H1 (cell line): ENCODE data around the gene EXOSC6. TPM values are rescaled to one million over a fixed set of nuclear protein-coding genes. Genes with fewer than 3 reads are reported as not detected.
"Not testable (repeated sequence)": the region's sequence is repeated elsewhere in the genome, so short reads cannot be mapped to it uniquely, and the experiment has no call there.

Experiments
- CTCF ChIA-PET: fragments of 300-600 bp; sonication (Branson Sonifier 250); formaldehyde crosslinking; loops from one replicate; lab custom pipeline; 2021; ENCODE audit not compliant: partially characterized antibody; lab: Charles Lee
- POLR2A ChIA-PET: fragments of 300-600 bp; sonication (Branson Sonifier 250); formaldehyde crosslinking; loops from one replicate; lab custom pipeline; 2021; ENCODE audit warnings: inconsistent platforms; ENCODE audit not compliant: partially characterized antibody; lab: Charles Lee
- DNase-seq, 2 experiments: peaks; one replicate each; pipeline versions ENCODE4 v3.0.0 to v3.0.0-alpha.2; 2010 to 2022; ENCODE audit warnings: low spot score in 2 of 2, low read depth in 1 of 2, mixed read lengths in 1 of 2
- FAIRE-seq: peaks from 2 replicates; lab custom pipeline; 2011; peaks lifted over from hg19 to GRCh38; lab: Jason Lieb, UNC
- H2AFZ ChIP-seq: 2 replicates; pipeline ENCODE4 v1.8.1; 2012; ENCODE audit warnings: low read length, inconsistent platforms
- H2AK5ac ChIP-seq: 2 replicates; pipeline ENCODE4 v1.6.1; 2013; ENCODE audit warnings: low read depth, low read length
- H2BK120ac ChIP-seq: replicated peaks from 2 replicates; pipeline ENCODE3; 2013; ENCODE audit warnings: low read depth, low read length, inconsistent platforms
- H2BK12ac ChIP-seq: 2 replicates; pipeline ENCODE4 v1.6.1; 2013; ENCODE audit warnings: low read depth, low read length
- H2BK15ac ChIP-seq: 2 replicates; pipeline ENCODE4 v1.6.1; 2013; ENCODE audit warnings: low read length
- H2BK20ac ChIP-seq: 2 replicates; pipeline ENCODE4 v1.6.1; 2013; ENCODE audit warnings: low read length
- H2BK5ac ChIP-seq: 2 replicates; pipeline ENCODE4 v1.6.1; 2013; ENCODE audit warnings: low read depth, low read length
- H3K14ac ChIP-seq: 2 replicates; pipeline ENCODE4 v1.6.1; 2013; ENCODE audit warnings: inconsistent platforms; ENCODE audit not compliant: insufficient read length
- H3K18ac ChIP-seq: 2 replicates; pipeline ENCODE4 v1.6.1; 2013; ENCODE audit warnings: low read length; ENCODE audit errors: extremely low read depth
- H3K23ac ChIP-seq: 2 replicates; pipeline ENCODE4 v1.6.1; 2013; ENCODE audit warnings: inconsistent platforms; ENCODE audit not compliant: insufficient read length
- H3K23me2 ChIP-seq: 2 replicates; pipeline ENCODE4 v1.6.1; 2013; ENCODE audit warnings: low read depth, low read length
- H3K27ac ChIP-seq: 2 replicates; pipeline ENCODE4 v1.6.1; 2011; ENCODE audit warnings: low read depth, low read length, inconsistent platforms
- H3K27me3 ChIP-seq, 4 experiments: replicated peaks in 1 of 4; 1 replicate in 1 of 4; 2 replicates in 3 of 4; pipeline versions ENCODE4 v1.6.1 to v1.8.1; 2011 to 2013; ENCODE audit warnings: low read length in 3 of 4, mild to moderate bottlenecking in 3 of 4, inconsistent platforms in 2 of 4, mixed read lengths in 2 of 4, moderate library complexity in 1 of 4; ENCODE audit not compliant: control insufficient read depth in 3 of 4, insufficient read depth in 3 of 4; ENCODE audit errors: extremely low read depth in 1 of 4
- H3K36me3 ChIP-seq, 4 experiments: 2 replicates each; pipeline versions ENCODE4 v1.6.1 to v1.8.1; 2011 to 2013; ENCODE audit warnings: mild to moderate bottlenecking in 4 of 4, low read length in 3 of 4, moderate library complexity in 2 of 4, control low read depth in 1 of 4, inconsistent platforms in 1 of 4; ENCODE audit not compliant: insufficient read depth in 4 of 4, control insufficient read depth in 2 of 4
- H3K4ac ChIP-seq: replicated peaks from 2 replicates; pipeline ENCODE3; 2013; ENCODE audit warnings: low read length, low read depth, mixed read lengths, inconsistent platforms; ENCODE audit not compliant: insufficient read length
- H3K4me1 ChIP-seq, 4 experiments: replicated peaks in 1 of 4; 1 replicate in 1 of 4; 2 replicates in 3 of 4; pipeline versions ENCODE4 v1.6.1 to v1.8.1; 2011 to 2013; ENCODE audit warnings: low read length in 3 of 4, inconsistent platforms in 2 of 4, mixed read lengths in 1 of 4; ENCODE audit not compliant: insufficient read depth in 4 of 4, control insufficient read depth in 3 of 4
- H3K4me2 ChIP-seq, 2 experiments: 2 replicates each; pipeline versions ENCODE4 v1.6.1 to v1.8.1; 2011 to 2013; ENCODE audit warnings: low read depth in 2 of 2, low read length in 2 of 2, control low read depth in 1 of 2, inconsistent platforms in 1 of 2, mild to moderate bottlenecking in 1 of 2; ENCODE audit not compliant: insufficient read depth in 1 of 2
- H3K4me3 ChIP-seq, 4 experiments: fragments of 200-600, 300-600 bp in 1 of 4; sonication (generic), shearing (Covaris generic), sonication (Bioruptor Twin) in 1 of 4; 2 replicates each; pipeline versions ENCODE4 v1.5.1 to v1.8.1; 2011 to 2016; ENCODE audit warnings: low read length in 4 of 4, low read depth in 3 of 4, control low read depth in 2 of 4, inconsistent platforms in 2 of 4, mild to moderate bottlenecking in 2 of 4, mixed read lengths in 1 of 4, moderate library complexity in 1 of 4; ENCODE audit not compliant: insufficient read depth in 2 of 4; ENCODE audit errors: extremely low read depth in 1 of 4
- H3K56ac ChIP-seq: replicated peaks from 2 replicates; pipeline ENCODE3; 2013; ENCODE audit warnings: low read depth, mild to moderate bottlenecking, mixed read lengths, low read length, inconsistent platforms; ENCODE audit not compliant: insufficient read length
- H3K79me1 ChIP-seq: 2 replicates; pipeline ENCODE4 v1.6.1; 2013; ENCODE audit warnings: low read depth, low read length, control low read depth
- H3K79me2 ChIP-seq, 2 experiments: 2 replicates each; pipeline versions ENCODE4 v1.6.1 to v1.8.1; 2012 to 2013; ENCODE audit warnings: low read length in 2 of 2, mild to moderate bottlenecking in 2 of 2, inconsistent platforms in 1 of 2; ENCODE audit not compliant: insufficient read depth in 2 of 2, control insufficient read depth in 1 of 2
- H3K9ac ChIP-seq, 4 experiments: replicated peaks in 1 of 4; 1 replicate in 1 of 4; 2 replicates in 3 of 4; pipeline versions ENCODE4 v1.6.1 to v1.8.1; 2011 to 2013; ENCODE audit warnings: low read depth in 3 of 4, low read length in 3 of 4, control low read depth in 2 of 4, mild to moderate bottlenecking in 2 of 4, moderate library complexity in 2 of 4, inconsistent platforms in 1 of 4; ENCODE audit errors: extremely low read depth in 1 of 4
- H3K9me3 ChIP-seq, 2 experiments: 2 replicates each; pipeline versions ENCODE4 v1.6.1 to v1.8.1; 2012 to 2013; ENCODE audit warnings: mild to moderate bottlenecking in 2 of 2, moderate library complexity in 2 of 2, control low read depth in 1 of 2, inconsistent platforms in 1 of 2, low read depth in 1 of 2, low read length in 1 of 2, mixed read lengths in 1 of 2; ENCODE audit not compliant: insufficient read depth in 2 of 2
- H4K20me1 ChIP-seq, 2 experiments: replicated peaks in 1 of 2; 2 replicates each; pipeline versions ENCODE3 to v1.8.1; 2011 to 2013; ENCODE audit warnings: inconsistent platforms in 2 of 2, low read length in 2 of 2, mild to moderate bottlenecking in 1 of 2; ENCODE audit not compliant: insufficient read depth in 2 of 2, control insufficient read depth in 1 of 2
- H4K5ac ChIP-seq: 2 replicates; pipeline ENCODE4 v1.6.1; 2013; ENCODE audit warnings: low read length, low read depth, mixed read lengths, inconsistent platforms; ENCODE audit not compliant: insufficient read length
- H4K8ac ChIP-seq: 2 replicates; pipeline ENCODE4 v1.8.0; 2013; ENCODE audit warnings: mild to moderate bottlenecking, moderate library complexity, low read length, inconsistent platforms; ENCODE audit not compliant: insufficient read depth; ENCODE audit errors: extremely low read depth
- H4K91ac ChIP-seq: replicated peaks from 2 replicates; pipeline ENCODE3; 2013; ENCODE audit warnings: low read length, mixed read lengths, inconsistent platforms; ENCODE audit not compliant: insufficient read length
- WGBS, 2 experiments: shearing (Covaris generic) in 1 of 2; methylation state at CpG; one replicate each; pipeline versions ENCODE4 v1.1.6 to v1.1.7; 2013 to 2015; ENCODE audit warnings: low lambda C conversion rate in 2 of 2, mixed read lengths in 2 of 2, inconsistent platforms in 1 of 2, low coverage in 1 of 2, missing lambda C conversion rate in 1 of 2; ENCODE audit not compliant: insufficient replicate concordance in 2 of 2, insufficient coverage in 1 of 2, insufficient read length in 1 of 2; ENCODE audit errors: extremely low coverage in 1 of 2, missing lambda C conversion rate in 1 of 2; 5-methylcytosine and 5-hydroxymethylcytosine counted together
- polyA plus RNA-seq, 7 experiments: library from polyadenylated mRNA; depleted of rRNA in 3 of 7; stranded (reverse) in 5 of 7; unstranded in 2 of 7; fragments of >200 nt in 5 of 7; fragments of 200-250 nt in 2 of 7; gene quantifications; 1 replicate in 5 of 7; 2 replicates in 1 of 7; 4 replicates in 1 of 7; pipeline versions ENCODE4 v1.2.1 to v1.2.3, GENCODE V29; 2011 to 2013; ENCODE audit warnings: missing spikeins in 2 of 7, mixed read lengths in 2 of 7
- total RNA-seq: library from RNA; stranded (reverse); fragmentation: NEBNext Ultra II Directional; extraction: Animal tissue kit (Norgen Biotek cat#: 25700); gene quantifications from 2 replicates; pipeline ENCODE4 v1.2.1, GENCODE V29; 2021

The EXOSC6 gene
- total and polyA plus RNA-seq, 2 of the 8 experiments (the other 6 are each of a cell fraction or from before 2014, with no cell fraction given), result 9.7 to 22.5 TPM

GRCh38 chr16:70218586-70218985, 33.2 kb downstream of the EXOSC6 start:
- H3K27ac ChIP-seq, H2AFZ ChIP-seq, H3K4me2 ChIP-seq, H4K91ac ChIP-seq, H3K9me3 ChIP-seq, H4K8ac ChIP-seq, H3K79me1 ChIP-seq, H2BK5ac ChIP-seq, POLR2A ChIA-PET, H3K18ac ChIP-seq, H3K9ac ChIP-seq, H3K23me2 ChIP-seq, H2AK5ac ChIP-seq, H3K36me3 ChIP-seq, CTCF ChIA-PET, H3K4me1 ChIP-seq, H3K56ac ChIP-seq, FAIRE-seq, H3K4me3 ChIP-seq, H3K23ac ChIP-seq, H2BK120ac ChIP-seq, H2BK12ac ChIP-seq, H4K20me1 ChIP-seq, DNase-seq, H2BK15ac ChIP-seq, H3K27me3 ChIP-seq, H2BK20ac ChIP-seq, H3K14ac ChIP-seq, H3K4ac ChIP-seq, H3K79me2 ChIP-seq, H4K5ac ChIP-seq: not testable (repeated sequence)
- WGBS, 2 experiments, result 100% methylated on average over 2 of the region's 2 CpGs; no CpG with 5 or more reads in 1 of the 2 experiments

- DNase-seq, result peak in 1 of 2 experiments; percentile 8
- H3K27me3 ChIP-seq, H2BK12ac ChIP-seq, H3K18ac ChIP-seq, H4K8ac ChIP-seq, H2BK20ac ChIP-seq, H3K4me3 ChIP-seq, H3K79me2 ChIP-seq, H3K23ac ChIP-seq, H3K27ac ChIP-seq, H2BK5ac ChIP-seq, H3K23me2 ChIP-seq, FAIRE-seq, H3K9me3 ChIP-seq, H4K5ac ChIP-seq, H2AK5ac ChIP-seq, H3K14ac ChIP-seq, CTCF ChIA-PET, H4K20me1 ChIP-seq, H3K56ac ChIP-seq, H3K4ac ChIP-seq, H4K91ac ChIP-seq, H3K4me2 ChIP-seq, H3K79me1 ChIP-seq, H2AFZ ChIP-seq, H2BK120ac ChIP-seq, POLR2A ChIA-PET, H3K4me1 ChIP-seq, H2BK15ac ChIP-seq, H3K9ac ChIP-seq, H3K36me3 ChIP-seq: not testable (repeated sequence)
- WGBS, 2 experiments, result 91% methylated on average over 5 of the region's 6 CpGs; no CpG with 5 or more reads in 1 of the 2 experiments
Measured at GRCh38 chr16:70206382-70206781, 45.4 kb downstream of the EXOSC6 start.
